GM08714 (cell line): ENCODE data around the gene PEX5.

ENCODE experiments used
- H3K4me3 ChIP-seq: fragments of 200-500 bp; sonication (Bioruptor generic); 2 replicates; pipeline ENCODE4 v1.5.1; 2014; ENCODE audit warnings: mild to moderate bottlenecking, low read length, inconsistent platforms
- ZNF274 ChIP-seq: IDR thresholded peaks from 2 replicates; pipeline ENCODE4 v1.6.1; 2012; ENCODE audit warnings: mild to moderate bottlenecking, low read depth, low read length

The PEX5 gene

GRCh38 chr12:7189398-7190267 is at the start of gene PEX5:
Gene PEX5 (plus strand): TSS chr12:7189686. CDS start chr12:7190378, 692 bp downstream.
- no peak for TF ChIP-seq ZNF274
- H3K4me3 ChIP-seq: peak within 1 kb of the TSS; percentile 89

GRCh38 chr12:7141351-7142005 is 48.0 kb upstream of the PEX5 start:
- no peak for TF ChIP-seq ZNF274
- H3K4me3 ChIP-seq: no peak overlapping the region

DNA sequence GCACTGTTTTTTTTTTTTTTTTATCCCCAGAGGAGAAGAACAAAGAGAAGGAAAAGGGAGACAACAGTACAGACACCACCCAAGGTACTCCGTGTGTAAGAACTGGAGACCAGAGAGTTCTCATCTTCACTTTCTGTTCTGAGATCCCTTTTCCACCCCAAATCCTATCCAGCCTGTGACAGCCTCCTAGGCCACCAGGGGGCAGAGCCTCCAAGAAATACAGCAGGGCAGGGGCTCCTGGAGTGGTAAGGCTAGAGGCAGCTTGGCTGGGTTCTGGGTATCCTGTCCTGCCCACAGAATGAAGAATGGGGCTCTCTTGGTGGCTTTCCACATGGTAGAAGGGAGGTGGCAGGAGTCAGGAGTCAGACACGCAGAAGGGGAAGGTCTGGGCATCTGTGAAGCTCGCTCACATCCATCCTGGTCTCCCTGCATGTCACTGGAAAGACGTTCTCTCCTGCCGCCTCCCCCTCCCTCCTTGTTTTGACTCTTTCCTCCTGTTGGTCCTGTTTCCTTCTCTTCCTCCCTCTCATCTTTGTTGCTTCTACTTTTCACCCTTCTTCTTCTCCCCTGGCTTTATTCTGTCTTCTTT is 47.3 kb upstream of the PEX5 start:
- no peak overlapping the region for H3K4me3 ChIP-seq
- TF ChIP-seq ZNF274: no peak

DNA sequence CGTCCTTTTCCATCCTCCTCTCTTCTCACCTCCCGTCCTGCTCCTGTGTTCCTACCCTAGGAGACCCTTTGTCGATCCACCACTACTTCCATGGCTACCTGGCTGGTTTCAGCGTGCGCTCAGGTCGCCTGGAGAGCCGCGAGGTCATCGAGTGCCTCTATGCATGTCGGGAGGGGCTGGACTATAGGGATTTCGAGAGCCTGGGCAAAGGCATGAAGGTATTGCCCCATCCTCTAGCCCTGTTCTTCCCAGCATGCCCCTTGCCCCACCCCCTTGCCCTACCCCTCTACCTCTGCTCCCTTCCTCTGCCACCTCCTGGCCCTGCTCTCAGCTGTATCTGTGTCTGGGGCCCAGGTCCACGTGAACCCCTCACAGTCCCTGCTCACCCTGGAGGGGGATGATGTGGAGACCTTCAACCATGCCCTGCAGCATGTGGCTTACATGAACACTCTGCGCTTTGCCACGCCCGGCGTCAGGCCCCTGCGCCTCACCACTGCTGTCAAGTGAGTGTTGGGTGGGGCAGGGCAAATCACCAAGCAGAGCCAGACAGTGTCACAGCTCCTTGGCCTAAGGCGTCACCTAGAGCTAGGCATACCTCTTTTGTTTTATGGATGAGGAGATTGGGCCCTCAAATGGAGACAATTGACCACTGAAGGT is 46.5 kb upstream of the PEX5 start:
- H3K4me3 ChIP-seq: no peak overlapping the region
- TF ChIP-seq ZNF274: no peak

DNA sequence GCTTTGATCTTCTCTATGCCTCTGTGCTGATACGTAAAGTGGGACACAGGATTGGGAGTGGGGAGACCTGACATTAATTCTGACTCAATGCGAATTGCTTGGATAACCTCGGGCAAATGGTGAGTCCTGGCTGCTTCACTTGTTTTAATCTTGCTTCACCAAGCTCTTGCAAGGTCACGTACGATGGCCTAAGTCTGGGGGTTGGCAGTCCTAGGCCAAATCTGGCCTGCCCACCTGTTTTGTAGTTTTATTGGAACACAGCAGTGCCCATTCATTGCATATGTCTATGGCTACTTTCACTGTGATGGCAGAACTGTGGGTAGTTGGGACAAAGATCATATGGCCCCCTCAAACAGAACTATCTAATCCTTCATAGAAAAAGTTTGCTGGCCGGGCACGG is 45.9 kb upstream of the PEX5 start:
- H3K4me3 ChIP-seq: no peak overlapping the region

GRCh38 chr12:7144414-7145120 is 44.9 kb upstream of the PEX5 start:
- no peak for TF ChIP-seq ZNF274

More for the DNA sequence above, 45.9 kb upstream of the PEX5 start:
- no peak for TF ChIP-seq ZNF274

GRCh38 chr12:7145671-7146070 is 43.8 kb upstream of the PEX5 start:
- H3K4me3 ChIP-seq: no peak overlapping the region
- TF ChIP-seq ZNF274: no peak

More at GRCh38 chr12:7144414-7145120, 44.9 kb upstream of the PEX5 start:
- H3K4me3 ChIP-seq: no peak overlapping the region

DNA sequence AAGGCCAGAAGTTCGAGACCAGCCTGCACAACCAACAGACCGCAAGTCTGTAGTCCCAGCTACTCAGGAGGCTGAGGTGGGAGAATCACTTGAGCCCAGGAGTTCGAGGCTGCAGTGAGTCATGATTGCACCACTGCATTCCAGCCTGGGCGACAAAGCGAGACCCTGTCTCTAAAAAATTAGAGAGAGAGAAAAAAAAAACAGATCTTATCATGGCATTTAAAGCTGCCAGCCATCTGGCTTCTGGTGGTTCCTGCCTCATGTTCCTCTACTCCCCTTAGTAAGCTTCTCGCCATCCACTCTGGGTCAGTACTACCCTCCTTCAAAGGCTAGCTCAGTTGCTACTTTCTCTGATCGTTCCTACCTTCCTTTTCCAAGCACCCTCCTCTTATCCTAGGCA is 43.3 kb upstream of the PEX5 start:
- TF ChIP-seq ZNF274: no peak

GRCh38 chr12:7146906-7147305 is 42.6 kb upstream of the PEX5 start:
- TF ChIP-seq ZNF274: no peak
- no peak overlapping the region for H3K4me3 ChIP-seq

More for the DNA sequence above, 43.3 kb upstream of the PEX5 start:
- no peak overlapping the region for H3K4me3 ChIP-seq

DNA sequence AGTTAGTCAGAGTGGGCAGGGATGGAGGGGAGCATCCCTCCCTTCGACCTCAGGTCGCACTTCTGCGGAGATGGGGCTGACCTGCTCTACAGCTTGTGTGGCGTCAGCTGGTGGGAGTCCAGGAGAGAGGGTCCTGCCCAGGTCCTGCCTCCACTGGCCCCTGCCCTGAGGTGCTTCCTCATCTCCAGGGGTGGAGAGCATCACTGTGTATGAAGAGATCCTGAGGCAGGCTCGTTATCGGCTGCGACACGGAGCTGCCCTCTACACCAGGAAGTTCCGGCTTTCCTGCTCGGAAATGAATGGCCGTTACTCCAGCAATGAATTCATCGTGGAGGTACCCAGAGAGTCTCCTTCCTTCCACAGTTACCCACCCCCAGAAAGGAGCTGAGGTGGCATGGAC is 39.1 kb upstream of the PEX5 start:
- H3K4me3 ChIP-seq: no peak overlapping the region
- TF ChIP-seq ZNF274: no peak

DNA sequence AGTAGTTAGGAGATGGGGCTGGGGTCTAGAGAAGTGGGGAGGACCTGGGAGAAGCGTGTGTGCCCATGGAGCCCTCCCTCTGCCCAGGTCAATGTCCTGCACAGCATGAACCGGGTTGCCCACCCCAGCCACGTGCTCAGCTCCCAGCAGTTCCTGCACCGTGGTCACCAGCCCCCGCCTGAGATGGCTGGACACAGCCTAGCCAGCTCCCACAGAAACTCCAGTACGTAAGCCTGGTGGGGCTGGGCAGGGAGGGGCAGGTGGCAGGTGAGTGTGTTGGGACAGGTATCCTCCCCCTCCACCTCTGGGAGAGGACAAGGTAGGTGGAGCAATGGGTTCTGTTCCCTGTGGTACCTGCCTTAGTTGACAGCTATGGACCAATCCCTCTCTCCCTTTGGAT is 38.6 kb upstream of the PEX5 start:
- no peak for TF ChIP-seq ZNF274
- no peak overlapping the region for H3K4me3 ChIP-seq

GRCh38 chr12:7151532-7151931 is 38.0 kb upstream of the PEX5 start:
- no peak overlapping the region for H3K4me3 ChIP-seq
- TF ChIP-seq ZNF274: no peak

- no peak overlapping the region for H3K4me3 ChIP-seq
- TF ChIP-seq ZNF274: no peak
Observed at GRCh38 chr12:7152818-7153217, 36.7 kb upstream of the PEX5 start.

GRCh38 chr12:7154042-7154441 is 35.4 kb upstream of the PEX5 start:
- H3K4me3 ChIP-seq: no peak overlapping the region
- TF ChIP-seq ZNF274: no peak
